ENCODE measurements around the gene PRR36. TPM values are rescaled to one million over a fixed set of nuclear protein-coding genes. Genes with fewer than 3 reads are reported as not detected.

The PRR36 gene
- total RNA-seq, 1 experiment from 2014 or later, result 0.03 TPM

GRCh38 chr19:7851623-7852500 lies 22.3 kb downstream of the PRR36 start:
- no peak for DNase-seq (ENCODE audit: low spot score)

GRCh38 chr19:7850945-7851622 lies 23.1 kb downstream of the PRR36 start:
- DNase-seq (ENCODE audit: low spot score), result no peak
- in situ Hi-C loops (cut with HindIII; ENCODE audit: low sequenced_read_pairs), result loop anchor here (5.0 kb wide), 1 partner anchor 71 kb away; the partner anchor contains the start of gene SNAPC2

More at GRCh38 chr19:7851623-7852500, 22.3 kb downstream of the PRR36 start:
- in situ Hi-C loops (cut with HindIII; ENCODE audit: low sequenced_read_pairs), result loop anchor here (5.0 kb wide), 1 partner anchor 70 kb away; the partner anchor contains the start of gene SNAPC2

GRCh38 chr19:7850000-7850813 lies 24.0 kb downstream of the PRR36 start:
- in situ Hi-C loops (cut with HindIII; ENCODE audit: low sequenced_read_pairs), result loop anchor here (5.0 kb wide), 1 partner anchor 72 kb away; the partner anchor contains the start of gene SNAPC2
- DNase-seq (ENCODE audit: low spot score), result peak; percentile 71

GRCh38 chr19:7849631-7849999 lies 24.6 kb downstream of the PRR36 start:
- in situ Hi-C loops (cut with HindIII; ENCODE audit: low sequenced_read_pairs), result no loop called here
- no peak for DNase-seq (ENCODE audit: low spot score)

GRCh38 chr19:7848779-7849457 lies 25.3 kb downstream of the PRR36 start:
- no peak for DNase-seq (ENCODE audit: low spot score)
- in situ Hi-C loops (cut with HindIII; ENCODE audit: low sequenced_read_pairs), result no loop called here

- in situ Hi-C loops (cut with HindIII; ENCODE audit: low sequenced_read_pairs), result no loop called here
These were observed 26.5 kb downstream of the PRR36 start for GRCh38 chr19:7847664-7848063.

GRCh38 chr19:7846155-7846646 lies 28.0 kb downstream of the PRR36 start:
- in situ Hi-C loops (cut with HindIII; ENCODE audit: low sequenced_read_pairs), result no loop called here
- DNase-seq (ENCODE audit: low spot score), result no peak

More at GRCh38 chr19:7847664-7848063, 26.5 kb downstream of the PRR36 start:
- DNase-seq (ENCODE audit: low spot score), result no peak

GRCh38 chr19:7845390-7846154 lies 28.6 kb downstream of the PRR36 start:
- peak; percentile 49 for DNase-seq (ENCODE audit: low spot score)
- in situ Hi-C loops (cut with HindIII; ENCODE audit: low sequenced_read_pairs), result no loop called here

GRCh38 chr19:7844951-7845350 lies 29.2 kb downstream of the PRR36 start:
- in situ Hi-C loops (cut with HindIII; ENCODE audit: low sequenced_read_pairs), result no loop called here
- DNase-seq (ENCODE audit: low spot score), result no peak

- no peak for DNase-seq (ENCODE audit: low spot score)
- in situ Hi-C loops (cut with HindIII; ENCODE audit: low sequenced_read_pairs), result no loop called here
These were observed 29.8 kb downstream of the PRR36 start for GRCh38 chr19:7844405-7844804.

GRCh38 chr19:7843521-7843920 lies 30.7 kb downstream of the PRR36 start:
- in situ Hi-C loops (cut with HindIII; ENCODE audit: low sequenced_read_pairs), result no loop called here
- no peak for DNase-seq (ENCODE audit: low spot score)

GRCh38 chr19:7842661-7843294 lies 31.4 kb downstream of the PRR36 start:
- in situ Hi-C loops (cut with HindIII; ENCODE audit: low sequenced_read_pairs), result no loop called here
- DNase-seq (ENCODE audit: low spot score), result no peak

- DNase-seq (ENCODE audit: low spot score), result no peak
- in situ Hi-C loops (cut with HindIII; ENCODE audit: low sequenced_read_pairs), result no loop called here
These were observed 32.2 kb downstream of the PRR36 start for GRCh38 chr19:7841751-7842660.

GRCh38 chr19:7840629-7841028 lies 33.6 kb downstream of the PRR36 start:
- DNase-seq (ENCODE audit: low spot score), result no peak
- in situ Hi-C loops (cut with HindIII; ENCODE audit: low sequenced_read_pairs), result no loop called here

- DNase-seq (ENCODE audit: low spot score), result no peak
- in situ Hi-C loops (cut with HindIII; ENCODE audit: low sequenced_read_pairs), result no loop called here
These were observed 34.7 kb downstream of the PRR36 start for GRCh38 chr19:7839476-7839875.

- in situ Hi-C loops (cut with HindIII; ENCODE audit: low sequenced_read_pairs), result no loop called here
- peak; percentile 70 for DNase-seq (ENCODE audit: low spot score)
These were observed 40.7 kb downstream of the PRR36 start for GRCh38 chr19:7833225-7834099.

All from G401 (cell line).